Stimulated activated naive CD4-positive, alpha-beta T cell treated with Interleukin-2 at 50 U/mL for 16 hours (primary cell): ENCODE data around the gene CASQ2.
"Not testable (repeated sequence)": the region's sequence is repeated elsewhere in the genome, so short reads cannot be mapped to it uniquely, and the experiment has no call there.

Experiments used
- DNase-seq: peaks from one replicate; lab custom pipeline; 2025; lab: John Stamatoyannopoulos, UW

The CASQ2 gene

GRCh38 chr1:115780655-115781054, 12.1 kb upstream of the CASQ2 start:
- not testable (repeated sequence) for DNase-seq

- not testable (repeated sequence) for DNase-seq
Measured at GRCh38 chr1:115779075-115779474, 10.6 kb upstream of the CASQ2 start.

GRCh38 chr1:115771847-115772457, 3.4 kb upstream of the CASQ2 start:
- no peak for DNase-seq

GRCh38 chr1:115771094-115771846, 2.8 kb upstream of the CASQ2 start:
- no peak for DNase-seq

- DNase-seq = no peak
Measured at GRCh38 chr1:115767403-115767802, 1.1 kb downstream of the CASQ2 start.

- DNase-seq = no peak
Measured at GRCh38 chr1:115765091-115765490, 3.4 kb downstream of the CASQ2 start.

- DNase-seq = no peak
Measured at GRCh38 chr1:115764541-115764940, 4.0 kb downstream of the CASQ2 start.

GRCh38 chr1:115762779-115763178, 5.7 kb downstream of the CASQ2 start:
- no peak for DNase-seq

GRCh38 chr1:115761601-115762302, 6.8 kb downstream of the CASQ2 start:
- DNase-seq = no peak

- no peak for DNase-seq
Measured at GRCh38 chr1:115757856-115758255, 10.7 kb downstream of the CASQ2 start.

GRCh38 chr1:115757326-115757725, 11.2 kb downstream of the CASQ2 start:
- DNase-seq = no peak

GRCh38 chr1:115755456-115756370, 12.8 kb downstream of the CASQ2 start:
- DNase-seq = no peak

GRCh38 chr1:115753830-115754229, 14.7 kb downstream of the CASQ2 start:
- DNase-seq = no peak

GRCh38 chr1:115753361-115753760, 15.2 kb downstream of the CASQ2 start:
- no peak for DNase-seq

GRCh38 chr1:115748401-115749150, 19.9 kb downstream of the CASQ2 start:
- DNase-seq = no peak

GRCh38 chr1:115746021-115746690, 22.4 kb downstream of the CASQ2 start:
- no peak for DNase-seq

GRCh38 chr1:115744646-115745275, 23.8 kb downstream of the CASQ2 start:
- DNase-seq = no peak

GRCh38 chr1:115740811-115741210, 27.7 kb downstream of the CASQ2 start:
- DNase-seq = no peak

- DNase-seq = no peak
Measured at GRCh38 chr1:115732316-115732715, 36.2 kb downstream of the CASQ2 start.

- no peak for DNase-seq
Measured at GRCh38 chr1:115729756-115730155, 38.8 kb downstream of the CASQ2 start.
